Neural progenitor cell (in vitro differentiated cells): ENCODE data around the gene IGHMBP2. TPM values are rescaled to one million over a fixed set of nuclear protein-coding genes. Genes with fewer than 3 reads are reported as not detected.

Experiments used
- DNase-seq: peaks from one replicate; pipeline ENCODE4 v3.0.0-alpha.2; 2016; ENCODE audit warnings: low spot score
- H2AFZ ChIP-seq: fragments of 200-600 bp; sonication (generic); replicated peaks from 2 replicates; pipeline ENCODE4 v1.6.1; 2016; ENCODE audit warnings: antibody characterized with exemption
- H3F3A ChIP-seq: fragments of 200-600 bp; sonication (generic); 2 replicates; pipeline ENCODE4 v1.6.1; 2016; ENCODE audit warnings: antibody characterized with exemption, low read depth
- H3K27ac ChIP-seq: fragments of 200-600 bp; sonication (generic); 2 replicates; pipeline ENCODE4 v1.5.1; 2016; ENCODE audit warnings: mild to moderate bottlenecking
- H3K27me3 ChIP-seq: fragments of 200-600 bp; sonication (generic); 2 replicates; pipeline ENCODE4 v1.6.1; 2016; ENCODE audit warnings: mild to moderate bottlenecking, moderate library complexity
- H3K36me3 ChIP-seq: fragments of 200-600 bp; sonication (generic); 2 replicates; pipeline ENCODE4 v1.5.1; 2016
- H3K4me1 ChIP-seq: fragments of 200-600 bp; sonication (generic); 2 replicates; pipeline ENCODE4 v1.6.1; 2016; ENCODE audit warnings: mixed run types
- H3K4me2 ChIP-seq: fragments of 200-600 bp; sonication (generic); 2 replicates; pipeline ENCODE4 v1.6.1; 2016
- H3K4me3 ChIP-seq: fragments of 200-600 bp; sonication (generic); 2 replicates; pipeline ENCODE4 v1.5.1; 2016
- H3K79me2 ChIP-seq: fragments of 200-600 bp; sonication (generic); 2 replicates; pipeline ENCODE4 v1.6.1; 2016; ENCODE audit warnings: low read depth
- H3K9ac ChIP-seq: fragments of 200-600 bp; sonication (generic); 2 replicates; pipeline ENCODE4 v1.6.1; 2016
- H3K9me3 ChIP-seq: fragments of 200-600 bp; sonication (generic); 2 replicates; pipeline ENCODE4 v1.5.1; 2016; ENCODE audit warnings: low read depth
- H4K20me1 ChIP-seq: fragments of 200-600 bp; sonication (generic); 2 replicates; pipeline ENCODE4 v1.6.1; 2016; ENCODE audit warnings: low read depth
- H3K27ac Mint-ChIP-seq: 3 replicates; pipeline ENCODE4 v1.8.0; 2021; ENCODE audit warnings: mixed read lengths
- H3K27me3 Mint-ChIP-seq: 2 replicates; pipeline ENCODE4 v1.8.0; 2022; ENCODE audit warnings: low read depth, mild to moderate bottlenecking, inconsistent platforms, moderate library complexity, mixed read lengths; ENCODE audit not compliant: insufficient read depth
- H3K36me3 Mint-ChIP-seq: 3 replicates; pipeline ENCODE4 v1.8.0; 2021; ENCODE audit warnings: mixed read lengths
- H3K4me1 Mint-ChIP-seq: 3 replicates; pipeline ENCODE4 v1.8.0; 2021; ENCODE audit warnings: mixed read lengths
- H3K4me3 Mint-ChIP-seq: 3 replicates; pipeline ENCODE4 v1.8.0; 2021; ENCODE audit warnings: mild to moderate bottlenecking, moderate library complexity, mixed read lengths
- H3K9me3 Mint-ChIP-seq: 3 replicates; pipeline ENCODE4 v1.8.0; 2020; ENCODE audit warnings: mixed read lengths
- EZH2 ChIP-seq: fragments of 200-600 bp; sonication (generic); IDR thresholded peaks from 2 replicates; pipeline ENCODE4 v1.6.1; 2017; ENCODE audit warnings: antibody characterized with exemption, mild to moderate bottlenecking, moderate library complexity
- EZH2phosphoT487 ChIP-seq: fragments of 200-600 bp; sonication (generic); IDR thresholded peaks from 2 replicates; pipeline ENCODE4 v1.6.1; 2017; ENCODE audit warnings: antibody characterized with exemption
- total RNA-seq: library from RNA; depleted of rRNA; stranded (reverse); fragments of >200 nt; gene quantifications from 2 replicates; pipeline ENCODE4 v1.2.3, GENCODE V29; 2015; ENCODE audit warnings: low replicate concordance
- TF ChIP-seq, protein P1 (sequence below): fragments of 200-600 bp; sonication (generic); IDR thresholded peaks from 2 replicates; pipeline ENCODE4 v1.5.1; 2017; ENCODE audit warnings: antibody characterized with exemption, mild to moderate bottlenecking

IGHMBP2 gene
- total RNA-seq, 1 donor from 2014 or later = 13.6 TPM

GRCh38 chr11:68925611-68926010, 21.9 kb downstream of the IGHMBP2 start:
- TF ChIP-seq, protein P1, sequence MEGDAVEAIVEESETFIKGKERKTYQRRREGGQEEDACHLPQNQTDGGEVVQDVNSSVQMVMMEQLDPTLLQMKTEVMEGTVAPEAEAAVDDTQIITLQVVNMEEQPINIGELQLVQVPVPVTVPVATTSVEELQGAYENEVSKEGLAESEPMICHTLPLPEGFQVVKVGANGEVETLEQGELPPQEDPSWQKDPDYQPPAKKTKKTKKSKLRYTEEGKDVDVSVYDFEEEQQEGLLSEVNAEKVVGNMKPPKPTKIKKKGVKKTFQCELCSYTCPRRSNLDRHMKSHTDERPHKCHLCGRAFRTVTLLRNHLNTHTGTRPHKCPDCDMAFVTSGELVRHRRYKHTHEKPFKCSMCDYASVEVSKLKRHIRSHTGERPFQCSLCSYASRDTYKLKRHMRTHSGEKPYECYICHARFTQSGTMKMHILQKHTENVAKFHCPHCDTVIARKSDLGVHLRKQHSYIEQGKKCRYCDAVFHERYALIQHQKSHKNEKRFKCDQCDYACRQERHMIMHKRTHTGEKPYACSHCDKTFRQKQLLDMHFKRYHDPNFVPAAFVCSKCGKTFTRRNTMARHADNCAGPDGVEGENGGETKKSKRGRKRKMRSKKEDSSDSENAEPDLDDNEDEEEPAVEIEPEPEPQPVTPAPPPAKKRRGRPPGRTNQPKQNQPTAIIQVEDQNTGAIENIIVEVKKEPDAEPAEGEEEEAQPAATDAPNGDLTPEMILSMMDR = no peak
- TF ChIP-seq EZH2phosphoT487 (no peak), EZH2 (no peak)
- Mint-ChIP-seq H3K9me3 (peaks cover 22% of the 10 kb centered on the region), H3K4me3 (no peak overlapping the region), H3K27ac (no peak overlapping the region), H3K27me3 (no peaks in the 10 kb centered on the region), H3K36me3 (peaks cover 57% of the 10 kb centered on the region), H3K4me1 (no peaks in the 10 kb centered on the region)
- no peak overlapping the region for H3K27ac ChIP-seq
- H3K9ac ChIP-seq = no peak overlapping the region
- no peaks in the 10 kb centered on the region for H3F3A ChIP-seq
- peaks cover 4% of the 10 kb centered on the region for H3K36me3 ChIP-seq
- H2AFZ ChIP-seq = no peak overlapping the region
- peaks cover 13% of the 10 kb centered on the region for H3K9me3 ChIP-seq
- H3K4me3 ChIP-seq = no peak overlapping the region
- no peak for DNase-seq
- H3K79me2 ChIP-seq = peaks cover 7% of the 10 kb centered on the region
- no peaks in the 10 kb centered on the region for H4K20me1 ChIP-seq
- no peaks in the 10 kb centered on the region for H3K4me1 ChIP-seq
- H3K4me2 ChIP-seq = no peak overlapping the region
- H3K27me3 ChIP-seq = no peaks in the 10 kb centered on the region

- Mint-ChIP-seq H3K9me3 (peaks cover 22% of the 10 kb centered on the region), H3K27ac (no peak overlapping the region), H3K36me3 (peaks cover 53% of the 10 kb centered on the region), H3K27me3 (no peaks in the 10 kb centered on the region), H3K4me1 (no peaks in the 10 kb centered on the region), H3K4me3 (no peak overlapping the region)
- Histone ChIP-seq H3K9me3 (peaks cover 13% of the 10 kb centered on the region), H3F3A (no peaks in the 10 kb centered on the region), H3K4me3 (no peak overlapping the region), H3K36me3 (peaks cover 4% of the 10 kb centered on the region), H3K4me1 (no peaks in the 10 kb centered on the region), H3K4me2 (no peak overlapping the region), H3K27me3 (no peaks in the 10 kb centered on the region), H2AFZ (no peak overlapping the region), H3K27ac (no peak overlapping the region), H4K20me1 (no peaks in the 10 kb centered on the region), H3K9ac (no peak overlapping the region), H3K79me2 (peaks cover 7% of the 10 kb centered on the region)
- TF ChIP-seq EZH2phosphoT487 (no peak), EZH2 (no peak)
- TF ChIP-seq, protein P1 = no peak
- DNase-seq = no peak
Measured at GRCh38 chr11:68927280-68928135, 23.8 kb downstream of the IGHMBP2 start.

- TF ChIP-seq, protein P1 = no peak
- TF ChIP-seq EZH2 (no peak), EZH2phosphoT487 (no peak)
- peaks cover 13% of the 10 kb centered on the region for H3K9me3 ChIP-seq
- no peak overlapping the region for H3K9ac ChIP-seq
- no peaks in the 10 kb centered on the region for H3K4me1 Mint-ChIP-seq
- no peak for DNase-seq
- no peak overlapping the region for H3K4me3 ChIP-seq
- peaks cover 7% of the 10 kb centered on the region for H3K79me2 ChIP-seq
- H3K4me3 Mint-ChIP-seq = no peak overlapping the region
- H3K27me3 ChIP-seq = no peaks in the 10 kb centered on the region
- peaks cover 4% of the 10 kb centered on the region for H3K36me3 ChIP-seq
- peaks cover 48% of the 10 kb centered on the region for H3K36me3 Mint-ChIP-seq
- no peaks in the 10 kb centered on the region for H4K20me1 ChIP-seq
- no peak overlapping the region for H3K4me2 ChIP-seq
- peaks cover 22% of the 10 kb centered on the region for H3K9me3 Mint-ChIP-seq
- H3F3A ChIP-seq = no peaks in the 10 kb centered on the region
- H3K27me3 Mint-ChIP-seq = no peaks in the 10 kb centered on the region
- H3K27ac ChIP-seq = no peak overlapping the region
- no peak overlapping the region for H2AFZ ChIP-seq
- no peaks in the 10 kb centered on the region for H3K4me1 ChIP-seq
- H3K27ac Mint-ChIP-seq = no peak overlapping the region
Measured at GRCh38 chr11:68928136-68928880, 24.6 kb downstream of the IGHMBP2 start.
